Liver (tissue), 9 donors: Measurements from ENCODE around the gene CLN3. TPM values are rescaled to one million over a fixed set of nuclear protein-coding genes. Genes with fewer than 3 reads are reported as not detected.

Experiments used
- DNase-seq: peaks from one replicate; pipeline ENCODE4 v3.0.0-alpha.2; 2017; ENCODE audit warnings: low spot score
- H3K27ac ChIP-seq, 2 donors: one replicate each; pipeline ENCODE4 v1.7.0; 2013; ENCODE audit warnings: inconsistent platforms in 2 of 2, low read length in 2 of 2, control low read depth in 1 of 2, low read depth in 1 of 2, mild to moderate bottlenecking in 1 of 2
- H3K27me3 ChIP-seq, 4 donors: one replicate each; pipeline versions ENCODE4 v1.6.1 to v1.7.0; 2013; ENCODE audit warnings: low read length in 3 of 4, inconsistent platforms in 1 of 4, mild to moderate bottlenecking in 1 of 4, moderate library complexity in 1 of 4; ENCODE audit not compliant: control insufficient read depth in 4 of 4, insufficient read depth in 4 of 4
- H3K36me3 ChIP-seq, 4 donors: one replicate each; pipeline versions ENCODE4 v1.6.1 to v1.7.0; 2013; ENCODE audit warnings: low read length in 3 of 4, mild to moderate bottlenecking in 3 of 4, low read depth in 1 of 4, moderate library complexity in 1 of 4; ENCODE audit not compliant: control insufficient read depth in 4 of 4, insufficient read depth in 3 of 4
- H3K4me1 ChIP-seq, 4 donors: one replicate each; pipeline versions ENCODE4 v1.6.1 to v1.7.0; 2013; ENCODE audit warnings: low read length in 3 of 4, mild to moderate bottlenecking in 3 of 4, moderate library complexity in 1 of 4; ENCODE audit not compliant: control insufficient read depth in 4 of 4, insufficient read depth in 4 of 4
- H3K4me3 ChIP-seq, 3 donors: one replicate each; pipeline versions ENCODE4 v1.6.1 to v1.7.0; 2013; ENCODE audit warnings: low read length in 3 of 3, control low read depth in 1 of 3, low read depth in 1 of 3, mild to moderate bottlenecking in 1 of 3
- H3K9ac ChIP-seq, 2 donors: one replicate each; pipeline ENCODE4 v1.7.0; 2013; ENCODE audit warnings: low read length in 2 of 2, mild to moderate bottlenecking in 2 of 2, moderate library complexity in 2 of 2, control low read depth in 1 of 2, low read depth in 1 of 2
- H3K9me3 ChIP-seq, 4 donors: one replicate each; pipeline versions ENCODE4 v1.6.1 to v1.7.0; 2013; ENCODE audit warnings: low read length in 3 of 4; ENCODE audit not compliant: control insufficient read depth in 4 of 4
- EGR1 ChIP-seq, 2 donors: IDR thresholded peaks; 2 replicates each; pipeline ENCODE4 v1.6.1; 2016 to 2018; ENCODE audit warnings: antibody characterized with exemption in 2 of 2, low read depth in 2 of 2
- FOXA1 ChIP-seq: IDR thresholded peaks from 2 replicates; pipeline ENCODE4 v1.6.1; 2016; ENCODE audit warnings: antibody characterized with exemption
- FOXA2 ChIP-seq: IDR thresholded peaks from 2 replicates; pipeline ENCODE4 v1.6.1; 2016; ENCODE audit warnings: antibody characterized with exemption
- GABPA ChIP-seq, 2 donors: IDR thresholded peaks in 1 of 2; conservative IDR thresholded peaks in 1 of 2; 2 replicates each; pipeline ENCODE4 v1.6.1; 2016; ENCODE audit warnings: antibody characterized with exemption in 2 of 2, mild to moderate bottlenecking in 1 of 2, moderate library complexity in 1 of 2
- HNF4A ChIP-seq, 2 donors: conservative IDR thresholded peaks; 2 replicates each; pipeline ENCODE4 v1.6.1; 2016; ENCODE audit warnings: antibody characterized with exemption in 2 of 2, mild to moderate bottlenecking in 2 of 2
- HNF4G ChIP-seq: IDR thresholded peaks from 2 replicates; pipeline ENCODE4 v1.6.1; 2016; ENCODE audit warnings: antibody characterized with exemption
- JUND ChIP-seq, 2 donors: IDR thresholded peaks; 2 replicates each; pipeline ENCODE4 v1.6.1; 2016; ENCODE audit warnings: antibody characterized with exemption in 2 of 2
- NR2F2 ChIP-seq: IDR thresholded peaks from 2 replicates; pipeline ENCODE4 v1.6.1; 2016; ENCODE audit warnings: antibody characterized with exemption
- RAD21 ChIP-seq, 2 donors: IDR thresholded peaks; 2 replicates each; pipeline ENCODE4 v1.6.1; 2016; ENCODE audit warnings: antibody characterized with exemption in 2 of 2, mild to moderate bottlenecking in 2 of 2
- RXRA ChIP-seq, 2 donors: IDR thresholded peaks; 2 replicates each; pipeline ENCODE4 v1.6.1; 2017 to 2018; ENCODE audit warnings: antibody characterized with exemption in 2 of 2, mild to moderate bottlenecking in 1 of 2
- SP1 ChIP-seq: IDR thresholded peaks from 2 replicates; pipeline ENCODE4 v1.6.1; 2018; ENCODE audit warnings: antibody characterized with exemption, mild to moderate bottlenecking
- TAF1 ChIP-seq: conservative IDR thresholded peaks from 2 replicates; pipeline ENCODE4 v1.6.1; 2016; ENCODE audit warnings: antibody characterized with exemption, mild to moderate bottlenecking
- YY1 ChIP-seq: IDR thresholded peaks from 2 replicates; pipeline ENCODE4 v1.6.1; 2016; ENCODE audit warnings: antibody characterized with exemption, mild to moderate bottlenecking
- WGBS: extraction: QIAGEN DNeasy Blood & Tissue Kit; methylation state at CpG from one replicate; pipeline ENCODE4 v1.1.7; 2013; 5-methylcytosine and 5-hydroxymethylcytosine counted together
- polyA plus RNA-seq, 2 donors: library from polyadenylated mRNA; stranded (reverse) in 1 of 2; unstranded in 1 of 2; fragments of 200-250 nt in 1 of 2; fragments of >200 nt in 1 of 2; fragmentation: Nextera tagmentation in 1 of 2; extraction: Ambion mirVana in 1 of 2; gene quantifications; one replicate each; pipeline versions ENCODE4 v1.2.1 to v1.2.3, GENCODE V29; 2013 to 2015
- total RNA-seq, 2 donors: library from RNA; depleted of rRNA; stranded (reverse); fragments of >200 nt; gene quantifications; one replicate each; pipeline ENCODE4 v1.2.3, GENCODE V29; 2014
- TF ChIP-seq, protein P1 (sequence below): fragments of 150-350 bp; IDR thresholded peaks from 2 replicates; pipeline ENCODE4 v1.5.1; 2017; ENCODE audit warnings: improper control_type of control experiment, low read depth, low read length; ENCODE audit not compliant: missing input control
- TF ChIP-seq, protein P2 (sequence below): IDR thresholded peaks from 2 replicates; pipeline ENCODE4 v1.6.1; 2016; ENCODE audit warnings: antibody characterized with exemption, mild to moderate bottlenecking
- TF ChIP-seq, protein P3 (sequence below): IDR thresholded peaks from 2 replicates; pipeline ENCODE4 v1.6.1; 2016; ENCODE audit warnings: antibody characterized with exemption
- TF ChIP-seq, protein P4 (sequence below): IDR thresholded peaks from 2 replicates; pipeline ENCODE4 v1.6.1; 2016; ENCODE audit warnings: antibody characterized with exemption
- TF ChIP-seq, protein P5 (sequence below): IDR thresholded peaks from 2 replicates; pipeline ENCODE4 v1.6.1; 2016; ENCODE audit warnings: antibody characterized with exemption
- donor health status: healthy.
- donor health status: healthy.
- donor health status: healthy.
- donor health status: healthy.
- donor health status: healthy.

The CLN3 gene
- total and polyA plus RNA-seq, 4 donors: 16.1 to 23.6 (median 19.3) TPM

DNA sequence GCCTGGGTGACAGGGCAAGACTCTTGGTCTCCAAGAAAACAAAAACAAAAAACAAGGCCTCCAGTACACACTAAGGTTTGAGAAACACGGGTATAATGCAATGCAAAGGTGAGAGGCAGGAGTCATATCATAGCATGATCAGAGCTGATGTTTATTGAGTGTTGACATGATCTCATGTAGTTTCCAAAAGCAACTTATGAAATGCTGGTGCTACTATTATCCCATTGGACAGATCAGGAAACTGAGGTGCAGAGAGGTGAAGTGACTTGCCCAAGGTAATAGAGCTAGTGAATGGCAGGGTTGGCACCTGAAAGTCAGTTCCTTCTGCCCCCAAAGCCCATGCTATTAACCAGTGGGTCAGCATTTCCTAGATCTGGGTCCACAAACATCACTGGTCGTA lies 16.7 kb downstream of the CLN3 start:
- peaks cover 12 to 40% (median 15%) of the 10 kb centered on the region in 4 donors for H3K36me3 ChIP-seq
- 93% methylated on average over 2 of the region's 2 CpGs for WGBS
- no peaks in the 10 kb centered on the region for H3K9me3 ChIP-seq
- TF ChIP-seq TAF1 (no peak), YY1 (no peak), GABPA (IDR thresholded peaks at IDR 0.05 in 1 of 2, conservative IDR thresholded peaks at IDR 0.05 in 1 of 2) (no peak), FOXA1 (no peak), RAD21 (IDR thresholded peaks at IDR 0.05) (no peak), HNF4A (conservative IDR thresholded peaks at IDR 0.05) (no peak), FOXA2 (no peak), SP1 (no peak), JUND (IDR thresholded peaks at IDR 0.05) (no peak), RXRA (IDR thresholded peaks at IDR 0.05) (no peak), NR2F2 (no peak)
- TF ChIP-seq, protein P1, sequence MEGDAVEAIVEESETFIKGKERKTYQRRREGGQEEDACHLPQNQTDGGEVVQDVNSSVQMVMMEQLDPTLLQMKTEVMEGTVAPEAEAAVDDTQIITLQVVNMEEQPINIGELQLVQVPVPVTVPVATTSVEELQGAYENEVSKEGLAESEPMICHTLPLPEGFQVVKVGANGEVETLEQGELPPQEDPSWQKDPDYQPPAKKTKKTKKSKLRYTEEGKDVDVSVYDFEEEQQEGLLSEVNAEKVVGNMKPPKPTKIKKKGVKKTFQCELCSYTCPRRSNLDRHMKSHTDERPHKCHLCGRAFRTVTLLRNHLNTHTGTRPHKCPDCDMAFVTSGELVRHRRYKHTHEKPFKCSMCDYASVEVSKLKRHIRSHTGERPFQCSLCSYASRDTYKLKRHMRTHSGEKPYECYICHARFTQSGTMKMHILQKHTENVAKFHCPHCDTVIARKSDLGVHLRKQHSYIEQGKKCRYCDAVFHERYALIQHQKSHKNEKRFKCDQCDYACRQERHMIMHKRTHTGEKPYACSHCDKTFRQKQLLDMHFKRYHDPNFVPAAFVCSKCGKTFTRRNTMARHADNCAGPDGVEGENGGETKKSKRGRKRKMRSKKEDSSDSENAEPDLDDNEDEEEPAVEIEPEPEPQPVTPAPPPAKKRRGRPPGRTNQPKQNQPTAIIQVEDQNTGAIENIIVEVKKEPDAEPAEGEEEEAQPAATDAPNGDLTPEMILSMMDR: no peak
- TF ChIP-seq, protein P2, sequence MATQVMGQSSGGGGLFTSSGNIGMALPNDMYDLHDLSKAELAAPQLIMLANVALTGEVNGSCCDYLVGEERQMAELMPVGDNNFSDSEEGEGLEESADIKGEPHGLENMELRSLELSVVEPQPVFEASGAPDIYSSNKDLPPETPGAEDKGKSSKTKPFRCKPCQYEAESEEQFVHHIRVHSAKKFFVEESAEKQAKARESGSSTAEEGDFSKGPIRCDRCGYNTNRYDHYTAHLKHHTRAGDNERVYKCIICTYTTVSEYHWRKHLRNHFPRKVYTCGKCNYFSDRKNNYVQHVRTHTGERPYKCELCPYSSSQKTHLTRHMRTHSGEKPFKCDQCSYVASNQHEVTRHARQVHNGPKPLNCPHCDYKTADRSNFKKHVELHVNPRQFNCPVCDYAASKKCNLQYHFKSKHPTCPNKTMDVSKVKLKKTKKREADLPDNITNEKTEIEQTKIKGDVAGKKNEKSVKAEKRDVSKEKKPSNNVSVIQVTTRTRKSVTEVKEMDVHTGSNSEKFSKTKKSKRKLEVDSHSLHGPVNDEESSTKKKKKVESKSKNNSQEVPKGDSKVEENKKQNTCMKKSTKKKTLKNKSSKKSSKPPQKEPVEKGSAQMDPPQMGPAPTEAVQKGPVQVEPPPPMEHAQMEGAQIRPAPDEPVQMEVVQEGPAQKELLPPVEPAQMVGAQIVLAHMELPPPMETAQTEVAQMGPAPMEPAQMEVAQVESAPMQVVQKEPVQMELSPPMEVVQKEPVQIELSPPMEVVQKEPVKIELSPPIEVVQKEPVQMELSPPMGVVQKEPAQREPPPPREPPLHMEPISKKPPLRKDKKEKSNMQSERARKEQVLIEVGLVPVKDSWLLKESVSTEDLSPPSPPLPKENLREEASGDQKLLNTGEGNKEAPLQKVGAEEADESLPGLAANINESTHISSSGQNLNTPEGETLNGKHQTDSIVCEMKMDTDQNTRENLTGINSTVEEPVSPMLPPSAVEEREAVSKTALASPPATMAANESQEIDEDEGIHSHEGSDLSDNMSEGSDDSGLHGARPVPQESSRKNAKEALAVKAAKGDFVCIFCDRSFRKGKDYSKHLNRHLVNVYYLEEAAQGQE: no peak
- TF ChIP-seq, protein P3, sequence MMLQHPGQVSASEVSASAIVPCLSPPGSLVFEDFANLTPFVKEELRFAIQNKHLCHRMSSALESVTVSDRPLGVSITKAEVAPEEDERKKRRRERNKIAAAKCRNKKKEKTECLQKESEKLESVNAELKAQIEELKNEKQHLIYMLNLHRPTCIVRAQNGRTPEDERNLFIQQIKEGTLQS: no peak
- TF ChIP-seq, protein P4, sequence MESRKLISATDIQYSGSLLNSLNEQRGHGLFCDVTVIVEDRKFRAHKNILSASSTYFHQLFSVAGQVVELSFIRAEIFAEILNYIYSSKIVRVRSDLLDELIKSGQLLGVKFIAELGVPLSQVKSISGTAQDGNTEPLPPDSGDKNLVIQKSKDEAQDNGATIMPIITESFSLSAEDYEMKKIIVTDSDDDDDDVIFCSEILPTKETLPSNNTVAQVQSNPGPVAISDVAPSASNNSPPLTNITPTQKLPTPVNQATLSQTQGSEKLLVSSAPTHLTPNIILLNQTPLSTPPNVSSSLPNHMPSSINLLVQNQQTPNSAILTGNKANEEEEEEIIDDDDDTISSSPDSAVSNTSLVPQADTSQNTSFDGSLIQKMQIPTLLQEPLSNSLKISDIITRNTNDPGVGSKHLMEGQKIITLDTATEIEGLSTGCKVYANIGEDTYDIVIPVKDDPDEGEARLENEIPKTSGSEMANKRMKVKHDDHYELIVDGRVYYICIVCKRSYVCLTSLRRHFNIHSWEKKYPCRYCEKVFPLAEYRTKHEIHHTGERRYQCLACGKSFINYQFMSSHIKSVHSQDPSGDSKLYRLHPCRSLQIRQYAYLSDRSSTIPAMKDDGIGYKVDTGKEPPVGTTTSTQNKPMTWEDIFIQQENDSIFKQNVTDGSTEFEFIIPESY: no peak
- no peak for DNase-seq
- no peak overlapping the region for H3K9ac ChIP-seq
- H3K4me3 ChIP-seq: no peak overlapping the region
- H3K27me3 ChIP-seq: no peaks in the 10 kb centered on the region
- H3K4me1 ChIP-seq: no peaks in the 10 kb centered on the region
- no peak overlapping the region for H3K27ac ChIP-seq

DNA sequence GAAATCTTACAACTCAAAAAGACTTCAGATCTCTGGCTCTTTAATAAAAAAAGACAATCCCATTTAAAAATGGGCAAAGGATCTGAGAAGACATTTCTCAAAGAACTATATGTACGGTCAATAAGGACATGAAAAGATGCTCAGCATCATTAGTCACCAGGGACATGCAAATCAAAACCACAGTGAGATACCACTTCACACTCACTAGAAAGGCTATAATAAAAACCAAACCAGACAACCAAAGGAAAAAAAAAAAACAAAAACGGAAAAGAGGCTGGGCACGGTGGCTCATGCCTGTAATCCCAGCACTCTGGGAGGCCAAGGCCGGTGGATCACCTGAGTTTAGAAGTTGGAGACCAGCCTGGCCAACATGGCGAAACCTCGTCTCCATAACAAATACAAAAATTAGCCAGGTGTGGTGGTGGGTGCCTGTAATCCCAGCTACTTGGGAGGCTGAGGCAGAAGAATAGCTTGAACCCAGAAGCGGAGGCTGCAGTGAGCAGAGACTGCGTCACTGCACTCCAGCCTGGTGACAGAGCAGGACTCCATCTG lies 18.1 kb downstream of the CLN3 start:
- peaks cover 10 to 30% (median 15%) of the 10 kb centered on the region in 4 donors for H3K36me3 ChIP-seq
- no peaks in the 10 kb centered on the region for H3K27me3 ChIP-seq
- no peak overlapping the region for H3K4me3 ChIP-seq
- 94% methylated on average over 8 of the region's 8 CpGs for WGBS
- no peak overlapping the region for H3K27ac ChIP-seq
- H3K9ac ChIP-seq: no peak overlapping the region
- no peak for DNase-seq
- H3K4me1 ChIP-seq: no peaks in the 10 kb centered on the region
- no peaks in the 10 kb centered on the region for H3K9me3 ChIP-seq
- TF ChIP-seq FOXA2: no peak
- TF ChIP-seq RAD21 (IDR thresholded peaks at IDR 0.05): no peak
- no peak for TF ChIP-seq HNF4G
- TF ChIP-seq HNF4A (conservative IDR thresholded peaks at IDR 0.05): no peak
- TF ChIP-seq NR2F2: no peak
- TF ChIP-seq, protein P5, sequence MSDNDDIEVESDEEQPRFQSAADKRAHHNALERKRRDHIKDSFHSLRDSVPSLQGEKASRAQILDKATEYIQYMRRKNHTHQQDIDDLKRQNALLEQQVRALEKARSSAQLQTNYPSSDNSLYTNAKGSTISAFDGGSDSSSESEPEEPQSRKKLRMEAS: no peak
- no peak for TF ChIP-seq EGR1 (IDR thresholded peaks at IDR 0.05; ENCODE audit: low read depth in 2 of 2)
- no peak for TF ChIP-seq JUND (IDR thresholded peaks at IDR 0.05)
- TF ChIP-seq, protein P1: no peak
- no peak for TF ChIP-seq FOXA1
- TF ChIP-seq, protein P2: no peak
- no peak for TF ChIP-seq GABPA (IDR thresholded peaks at IDR 0.05 in 1 of 2, conservative IDR thresholded peaks at IDR 0.05 in 1 of 2)
- no peak for TF ChIP-seq SP1
- no peak for TF ChIP-seq RXRA (IDR thresholded peaks at IDR 0.05)
